Natural killer cell (primary cell): Measurements from ENCODE around the gene SPRY4. TPM values are rescaled to one million over a fixed set of nuclear protein-coding genes. Genes with fewer than 3 reads are reported as not detected.

ENCODE experiments used
- ATAC-seq, 3 donors: fragments of 150-1000 bp in 2 of 3; fragments of 200-7000 bp in 1 of 3; cut with Tn5 transposase; 1 replicate in 1 of 3; 2 replicates in 2 of 3; pipeline ENCODE4 v1.10.0; 2021; ENCODE audit warnings: mild to moderate bottlenecking in 2 of 3, moderate library complexity in 2 of 3
- DNase-seq, 2 donors: peaks; one replicate each; pipeline versions ENCODE4 v3.0.0 to v3.0.0-alpha.2; 2013 to 2021; ENCODE audit warnings: mixed read lengths in 1 of 2
- H3K27ac ChIP-seq: one replicate; pipeline ENCODE4 v1.5.1; 2013; ENCODE audit warnings: mild to moderate bottlenecking, low read length
- H3K27me3 ChIP-seq: one replicate; pipeline ENCODE4 v1.6.1; 2013; ENCODE audit warnings: low read length; ENCODE audit not compliant: control insufficient read depth, insufficient read depth
- H3K36me3 ChIP-seq: one replicate; pipeline ENCODE4 v1.6.1; 2013; ENCODE audit warnings: low read length; ENCODE audit not compliant: control insufficient read depth, insufficient read depth
- H3K4me1 ChIP-seq: one replicate; pipeline ENCODE4 v1.6.1; 2013; ENCODE audit warnings: low read length; ENCODE audit not compliant: control insufficient read depth, insufficient read depth
- H3K4me3 ChIP-seq: one replicate; pipeline ENCODE4 v1.5.1; 2013; ENCODE audit warnings: low read length
- H3K9me3 ChIP-seq: one replicate; pipeline ENCODE4 v1.6.1; 2013; ENCODE audit warnings: low read length; ENCODE audit not compliant: control insufficient read depth, insufficient read depth
- H3K27ac Mint-ChIP-seq, 2 donors: one replicate each; pipeline ENCODE4 v1.8.0; 2022; ENCODE audit warnings: mild to moderate bottlenecking in 2 of 2, mixed read lengths in 2 of 2, moderate library complexity in 1 of 2
- H3K27me3 Mint-ChIP-seq, 2 donors: one replicate each; pipeline ENCODE4 v1.8.0; 2022; ENCODE audit warnings: low read depth in 2 of 2, mixed read lengths in 2 of 2
- H3K36me3 Mint-ChIP-seq: one replicate; pipeline ENCODE4 v1.8.0; 2022; ENCODE audit warnings: mixed read lengths
- H3K4me1 Mint-ChIP-seq, 2 donors: one replicate each; pipeline ENCODE4 v1.8.0; 2022; ENCODE audit warnings: mixed read lengths in 2 of 2
- H3K4me3 Mint-ChIP-seq: one replicate; pipeline ENCODE4 v1.8.0; 2022; ENCODE audit warnings: mild to moderate bottlenecking, moderate library complexity, mixed read lengths
- H3K9me3 Mint-ChIP-seq, 2 donors: one replicate each; pipeline ENCODE4 v1.8.0; 2022; ENCODE audit warnings: mixed read lengths in 2 of 2
- CTCF ChIP-seq: fragments of 200-600 bp; IDR thresholded peaks from one replicate; pipeline ENCODE4 v1.8.0; 2022; ENCODE audit warnings: antibody characterized with exemption
- WGBS: methylation state at CpG from one replicate; pipeline ENCODE4 v1.1.7; 2013; ENCODE audit warnings: missing lambda C conversion rate; ENCODE audit not compliant: insufficient coverage; 5-methylcytosine and 5-hydroxymethylcytosine counted together
- intact Hi-C: fragments of 100-400 bp; cut with micrococcal nuclease; formaldehyde crosslinking; loops from one replicate; pipeline ENCODE4 v1.14.2; 2022
- total RNA-seq, 4 donors: library from RNA; stranded (reverse); fragments of 120-200 nt in 1 of 4; gene quantifications; one replicate each; pipeline versions ENCODE4 v1.2.3 to v1.2.4, GENCODE V29; 2013 to 2022

SPRY4 gene
- total RNA-seq, 3 donors from 2014 or later (not counting 1 experiment from before 2014, with no cell fraction given): 0.20 to 1.3 (median 0.40) TPM

GRCh38 chr5:142322403-142322746 is 2.4 kb downstream of the SPRY4 start:
- peaks cover 38 to 40% of the 10 kb centered on the region in 2 donors for H3K27me3 Mint-ChIP-seq
- H3K9me3 ChIP-seq: no peaks in the 10 kb centered on the region
- no peak overlapping the region for H3K4me3 Mint-ChIP-seq
- DNase-seq: no peak
- no peaks in the 10 kb centered on the region for H3K9me3 Mint-ChIP-seq
- H3K27ac Mint-ChIP-seq: no peak overlapping the region
- no peak overlapping the region for H3K27ac ChIP-seq
- H3K36me3 ChIP-seq: no peaks in the 10 kb centered on the region
- peaks cover 32% of the 10 kb centered on the region for H3K4me1 ChIP-seq
- H3K36me3 Mint-ChIP-seq: no peaks in the 10 kb centered on the region
- intact Hi-C loops: no loop called here
- H3K27me3 ChIP-seq: peaks cover 36% of the 10 kb centered on the region
- no peak overlapping the region for H3K4me3 ChIP-seq
- no peak for TF ChIP-seq CTCF
- WGBS: 100% methylated on average over 1 of the region's 5 CpGs
- H3K4me1 Mint-ChIP-seq: peaks cover 27 to 51% of the 10 kb centered on the region in 2 donors
- no peak for ATAC-seq

- 42% methylated on average over 8 of the region's 8 CpGs for WGBS
- no peak overlapping the region for H3K27ac ChIP-seq
- Mint-ChIP-seq H3K27me3 (peaks cover 29 to 35% of the 10 kb centered on the region in 2 donors), H3K9me3 (no peaks in the 10 kb centered on the region), H3K27ac (no peak overlapping the region), H3K36me3 (no peaks in the 10 kb centered on the region), H3K4me1 (peaks cover 27 to 53% of the 10 kb centered on the region in 2 donors), H3K4me3 (no peak overlapping the region)
- no peak for DNase-seq
- no peak overlapping the region for H3K4me3 ChIP-seq
- TF ChIP-seq CTCF: no peak
- peaks cover 29% of the 10 kb centered on the region for H3K4me1 ChIP-seq
- intact Hi-C loops: no loop called here
- peaks cover 29% of the 10 kb centered on the region for H3K27me3 ChIP-seq
- no peak for ATAC-seq
- no peaks in the 10 kb centered on the region for H3K36me3 ChIP-seq
- H3K9me3 ChIP-seq: no peaks in the 10 kb centered on the region
Observed at GRCh38 chr5:142320851-142321560, 3.8 kb downstream of the SPRY4 start.

GRCh38 chr5:142320430-142320738 is 4.4 kb downstream of the SPRY4 start:
- H3K27ac Mint-ChIP-seq: no peak overlapping the region
- peaks cover 29 to 35% of the 10 kb centered on the region in 2 donors for H3K27me3 Mint-ChIP-seq

More at GRCh38 chr5:142320430-142320738, 4.4 kb downstream of the SPRY4 start:
- H3K9me3 ChIP-seq: no peaks in the 10 kb centered on the region
- H3K4me1 Mint-ChIP-seq: peaks cover 27 to 49% of the 10 kb centered on the region in 2 donors
- intact Hi-C loops: no loop called here
- 69% methylated on average over 4 of the region's 4 CpGs for WGBS
- DNase-seq (no peak), ATAC-seq (no peak)
- no peaks in the 10 kb centered on the region for H3K9me3 Mint-ChIP-seq
- H3K36me3 Mint-ChIP-seq: no peaks in the 10 kb centered on the region
- no peak overlapping the region for H3K27ac ChIP-seq
- no peak overlapping the region for H3K4me3 Mint-ChIP-seq
- H3K36me3 ChIP-seq: no peaks in the 10 kb centered on the region
- no peak for TF ChIP-seq CTCF
- H3K4me3 ChIP-seq: no peak overlapping the region
- H3K27me3 ChIP-seq: peaks cover 23% of the 10 kb centered on the region
- peaks cover 25% of the 10 kb centered on the region for H3K4me1 ChIP-seq
